Endothelial cell of umbilical vein (primary cell): ENCODE data around the gene ERFL. TPM values are rescaled to one million over a fixed set of nuclear protein-coding genes. Genes with fewer than 3 reads are reported as not detected.

Source experiments
- BruUV-seq: library from RNA; stranded (reverse); fragments of 400-500 nt; replicated peaks from 2 replicates; lab custom pipeline; 2021; lab: Mats Ljungman, UMichigan
- CTCF ChIA-PET: fragments of 300-600, 350-600 bp; sonication (Branson Sonifier 250); formaldehyde crosslinking; loops from one replicate; lab custom pipeline; 2021; ENCODE audit warnings: antibody characterized with exemption, inconsistent platforms; lab: Charles Lee
- POLR2A ChIA-PET: fragments of 300-600, 350-600 bp; sonication (Branson Sonifier 250); formaldehyde crosslinking; loops from one replicate; lab custom pipeline; 2021; ENCODE audit warnings: antibody characterized with exemption, inconsistent platforms; lab: Charles Lee
- DNase-seq: peaks from one replicate; pipeline ENCODE4 v3.0.0-alpha.2; 2011; ENCODE audit warnings: low read depth, low spot score
- FAIRE-seq: peaks from 2 replicates; lab custom pipeline; 2011; peaks lifted over from hg19 to GRCh38; lab: Jason Lieb, UNC
- H2AFZ ChIP-seq: 2 replicates; pipeline ENCODE4 v1.6.0; 2012; ENCODE audit warnings: low read depth, low read length, control low read depth, inconsistent platforms
- H3K27ac ChIP-seq: 2 replicates; pipeline ENCODE4 v1.5.1; 2011; ENCODE audit warnings: low read depth, mild to moderate bottlenecking, control low read depth, low read length, moderate library complexity; ENCODE audit not compliant: insufficient read depth
- H3K27me3 ChIP-seq, 2 experiments: 2 replicates each; pipeline versions ENCODE4 v1.6.0 to v1.6.1; 2011; ENCODE audit warnings: low read length in 2 of 2, mixed read lengths in 1 of 2; ENCODE audit not compliant: control insufficient read depth in 2 of 2, insufficient read depth in 2 of 2
- H3K36me3 ChIP-seq, 2 experiments: 2 replicates in 1 of 2; 3 replicates in 1 of 2; pipeline ENCODE4 v1.5.1; 2011; ENCODE audit warnings: low read length in 2 of 2, mild to moderate bottlenecking in 1 of 2, moderate library complexity in 1 of 2; ENCODE audit not compliant: control insufficient read depth in 2 of 2, insufficient read depth in 2 of 2; ENCODE audit errors: extremely low read depth in 1 of 2
- H3K4me1 ChIP-seq: 3 replicates; pipeline ENCODE4 v1.5.1; 2011; ENCODE audit warnings: mild to moderate bottlenecking, low read length; ENCODE audit not compliant: control insufficient read depth, insufficient read depth; ENCODE audit errors: extremely low read depth
- H3K4me2 ChIP-seq: 2 replicates; pipeline ENCODE4 v1.6.1; 2011; ENCODE audit warnings: low read length, control low read depth, mixed read lengths; ENCODE audit not compliant: insufficient read depth
- H3K4me3 ChIP-seq, 3 experiments: fragments of 200-600 bp in 1 of 3; sonication (generic), shearing (Covaris generic) in 1 of 3; replicated peaks in 1 of 3; 2 replicates each; pipeline ENCODE4 v1.5.1; 2011 to 2016; ENCODE audit warnings: control low read depth in 3 of 3, low read length in 3 of 3, mild to moderate bottlenecking in 2 of 3, inconsistent platforms in 1 of 3, low read depth in 1 of 3, moderate library complexity in 1 of 3; ENCODE audit not compliant: insufficient read depth in 1 of 3
- H3K79me2 ChIP-seq: 2 replicates; pipeline ENCODE4 v1.6.0; 2012; ENCODE audit warnings: low read length, inconsistent platforms; ENCODE audit not compliant: control insufficient read depth, insufficient read depth
- H3K9ac ChIP-seq: replicated peaks from 2 replicates; pipeline ENCODE3; 2011; ENCODE audit warnings: low read length, control low read depth; ENCODE audit not compliant: insufficient read depth; ENCODE audit errors: extremely low read depth
- H3K9me1 ChIP-seq: replicated peaks from 3 replicates; pipeline ENCODE4 v1.6.0; 2011; ENCODE audit warnings: mild to moderate bottlenecking, low read length; ENCODE audit not compliant: control insufficient read depth, insufficient read depth; ENCODE audit errors: extremely low read depth
- H3K9me3 ChIP-seq: replicated peaks from 2 replicates; pipeline ENCODE4 v1.5.1; 2012; ENCODE audit warnings: low read length, inconsistent platforms; ENCODE audit not compliant: control insufficient read depth, insufficient read depth
- H4K20me1 ChIP-seq: replicated peaks from 2 replicates; pipeline ENCODE3; 2011; ENCODE audit warnings: mild to moderate bottlenecking, low read length; ENCODE audit not compliant: control insufficient read depth, insufficient read depth; ENCODE audit errors: extremely low read depth
- EZH2 ChIP-seq: IDR thresholded peaks from 2 replicates; pipeline ENCODE4 v1.6.1; 2012; ENCODE audit warnings: borderline replicate concordance, low read depth, mild to moderate bottlenecking, moderate library complexity, low read length, inconsistent platforms; ENCODE audit not compliant: severe bottlenecking
- FOS ChIP-seq: IDR thresholded peaks from 2 replicates; pipeline ENCODE4 v1.6.1; 2011; ENCODE audit warnings: mild to moderate bottlenecking, low read length, moderate library complexity, borderline replicate concordance; ENCODE audit not compliant: insufficient read depth
- GATA2 ChIP-seq: IDR thresholded peaks from 2 replicates; pipeline ENCODE4 v1.7.0; 2011; ENCODE audit warnings: low read depth, mild to moderate bottlenecking, moderate library complexity, mixed read lengths, low read length; ENCODE audit not compliant: insufficient read length, insufficient read depth
- JUN ChIP-seq: IDR thresholded peaks from 2 replicates; pipeline ENCODE4 v1.6.1; 2011; ENCODE audit warnings: borderline replicate concordance, low read depth; ENCODE audit not compliant: insufficient read length, insufficient read depth
- MYC ChIP-seq: IDR thresholded peaks from one replicate; pipeline ENCODE4 v1.6.1; 2011; ENCODE audit warnings: mild to moderate bottlenecking, low read depth, low read length
- POLR2A ChIP-seq: IDR thresholded peaks from 2 replicates; pipeline ENCODE4 v1.6.1; 2012; ENCODE audit warnings: low read depth, mild to moderate bottlenecking, control low read depth, low read length
- POLR2AphosphoS5 ChIP-seq: IDR thresholded peaks from 2 replicates; pipeline ENCODE4 v1.6.1; 2012; ENCODE audit warnings: low read depth, mild to moderate bottlenecking, control low read depth, low read length, moderate library complexity; ENCODE audit not compliant: insufficient read depth
- dilution Hi-C: fragments of 300-500 bp; cut with MboI; formaldehyde crosslinking; loops from one replicate; pipeline ENCODE4 v1.15.0; 2019; ENCODE audit warnings: low sequenced_read_pairs; ENCODE audit not compliant: extremely low pct_ligation_motif_present
- intact Hi-C: fragments of 100-400 bp; cut with micrococcal nuclease; formaldehyde crosslinking; loops from one replicate; pipeline ENCODE4 v1.10.0; 2022
- polyA plus RNA-seq, 4 experiments: library from polyadenylated mRNA; depleted of rRNA in 3 of 4; stranded (reverse) in 3 of 4; unstranded in 1 of 4; fragments of >200 nt; gene quantifications; 2 replicates each; pipeline versions ENCODE4 v1.2.1 to v1.2.3, GENCODE V29; 2011 to 2012; ENCODE audit warnings: missing spikeins in 1 of 4
- total RNA-seq: library from RNA; stranded (reverse); gene quantifications from 2 replicates; pipeline ENCODE4 v1.2.3, GENCODE V29; 2021
- TF ChIP-seq, protein P1 (sequence below), 2 donors: IDR thresholded peaks; 1 replicate in 1 of 2; 2 replicates in 1 of 2; pipeline ENCODE4 v1.5.1; 2011; ENCODE audit warnings: low read length in 2 of 2, mild to moderate bottlenecking in 2 of 2, moderate library complexity in 2 of 2, control low read depth in 1 of 2, inconsistent platforms in 1 of 2, low read depth in 1 of 2; ENCODE audit not compliant: insufficient read depth in 1 of 2; ENCODE audit errors: extremely low read depth in 1 of 2
- TF ChIP-seq, protein P2 (sequence below): IDR thresholded peaks from 2 replicates; pipeline ENCODE4 v1.6.1; 2011; ENCODE audit not compliant: insufficient read depth, insufficient read length

Gene ERFL
- total and polyA plus RNA-seq, 2 donors (not counting 3 experiments of a cell fraction or from before 2014, with no cell fraction given): not detected

DNA sequence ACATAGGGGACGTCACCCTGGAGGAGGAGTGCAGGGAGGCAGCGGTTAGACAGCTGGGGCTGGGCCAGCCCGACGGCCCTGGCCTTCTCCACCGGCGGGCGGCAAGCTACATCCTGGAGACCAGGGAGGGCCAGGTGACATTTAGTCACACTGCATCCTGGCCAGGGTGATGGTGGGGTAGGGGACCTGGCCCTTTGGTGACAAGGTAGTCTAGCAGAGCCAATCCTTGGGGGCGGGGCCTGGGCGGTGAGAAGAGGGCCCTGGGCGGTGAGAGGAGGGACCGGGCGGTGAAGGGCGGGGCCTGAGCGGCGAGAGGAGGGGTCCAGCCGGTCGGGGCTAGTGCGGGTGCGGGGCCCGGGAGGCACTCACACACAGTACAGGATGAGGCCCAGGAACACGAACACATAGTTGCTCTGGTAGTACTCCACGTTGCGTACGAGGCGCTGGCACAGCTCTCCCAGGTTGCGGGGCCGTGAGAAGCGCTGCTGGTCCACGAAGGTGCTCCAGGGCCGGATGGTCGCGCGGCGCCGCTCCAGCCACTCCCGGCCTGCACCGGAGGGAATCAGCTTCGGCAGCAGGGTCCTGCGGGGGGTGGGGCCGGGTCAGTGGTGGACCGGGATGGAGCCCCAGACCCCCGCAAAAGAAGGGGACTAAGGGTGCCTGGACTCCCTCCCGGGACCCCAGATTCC, 30.3 kb upstream of the ERFL start:
- no peaks in the 10 kb centered on the region for H3K27me3 ChIP-seq
- peak; percentile 85 for DNase-seq
- no peaks in the 10 kb centered on the region for H3K9me3 ChIP-seq
- TF ChIP-seq EZH2: no peak
- TF ChIP-seq JUN: no peak
- no peak for TF ChIP-seq MYC
- TF ChIP-seq POLR2AphosphoS5: peak; percentile 41
- TF ChIP-seq POLR2A: peak; percentile 50
- TF ChIP-seq, protein P1, sequence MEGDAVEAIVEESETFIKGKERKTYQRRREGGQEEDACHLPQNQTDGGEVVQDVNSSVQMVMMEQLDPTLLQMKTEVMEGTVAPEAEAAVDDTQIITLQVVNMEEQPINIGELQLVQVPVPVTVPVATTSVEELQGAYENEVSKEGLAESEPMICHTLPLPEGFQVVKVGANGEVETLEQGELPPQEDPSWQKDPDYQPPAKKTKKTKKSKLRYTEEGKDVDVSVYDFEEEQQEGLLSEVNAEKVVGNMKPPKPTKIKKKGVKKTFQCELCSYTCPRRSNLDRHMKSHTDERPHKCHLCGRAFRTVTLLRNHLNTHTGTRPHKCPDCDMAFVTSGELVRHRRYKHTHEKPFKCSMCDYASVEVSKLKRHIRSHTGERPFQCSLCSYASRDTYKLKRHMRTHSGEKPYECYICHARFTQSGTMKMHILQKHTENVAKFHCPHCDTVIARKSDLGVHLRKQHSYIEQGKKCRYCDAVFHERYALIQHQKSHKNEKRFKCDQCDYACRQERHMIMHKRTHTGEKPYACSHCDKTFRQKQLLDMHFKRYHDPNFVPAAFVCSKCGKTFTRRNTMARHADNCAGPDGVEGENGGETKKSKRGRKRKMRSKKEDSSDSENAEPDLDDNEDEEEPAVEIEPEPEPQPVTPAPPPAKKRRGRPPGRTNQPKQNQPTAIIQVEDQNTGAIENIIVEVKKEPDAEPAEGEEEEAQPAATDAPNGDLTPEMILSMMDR (IDR thresholded peaks at IDR 0.05; ENCODE audit: extremely low read depth in 1 of 2, insufficient read depth in 1 of 2, low read depth in 1 of 2, low read length in 2 of 2): no peak
- no peak for TF ChIP-seq GATA2
- TF ChIP-seq FOS: no peak
- TF ChIP-seq, protein P2, sequence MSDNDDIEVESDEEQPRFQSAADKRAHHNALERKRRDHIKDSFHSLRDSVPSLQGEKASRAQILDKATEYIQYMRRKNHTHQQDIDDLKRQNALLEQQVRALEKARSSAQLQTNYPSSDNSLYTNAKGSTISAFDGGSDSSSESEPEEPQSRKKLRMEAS: no peak
- CTCF ChIA-PET: interaction anchor here (1.0 to 2.7 kb wide), 8 partner anchors 13 to 166 kb away, joined by 3 to 15 read pairs (median 6); partner anchors contain the start of gene RPS19
- peak overlapping the region; percentile 87 for H3K27ac ChIP-seq
- TSS peak; percentile 76 for BruUV-seq
- FAIRE-seq: no peak
- peaks cover 3 to 4% of the 10 kb centered on the region in 2 experiments for H3K36me3 ChIP-seq
- peak overlapping the region; percentile 49 for H3K4me2 ChIP-seq
- H3K4me3 ChIP-seq: peak overlapping the region; percentile 52 to 90 (median 68)
- peaks cover 12% of the 10 kb centered on the region for H3K4me1 ChIP-seq
- H3K79me2 ChIP-seq: no peaks in the 10 kb centered on the region
- H3K9ac ChIP-seq: peak overlapping the region; percentile 98
- H3K9me1 ChIP-seq: no peaks in the 10 kb centered on the region
- H2AFZ ChIP-seq: peak overlapping the region; percentile 61
- POLR2A ChIA-PET: interaction anchor here (0.5 to 1.3 kb wide), 3 partner anchors 84 to 99 kb away, joined by 3 to 4 read pairs (median 4); no protein-coding TSS in a partner anchor
- dilution Hi-C loops (no loop called here), intact Hi-C loops (loop anchor here (1.0 to 2.0 kb wide), 5 partner anchors 75 to 134 kb away; partner anchors contain the start of gene ARHGEF1)
- H4K20me1 ChIP-seq: no peaks in the 10 kb centered on the region
